ENCODE measurements around the gene CCR9.

CCR9 gene

GRCh38 chr3:45887285-45887684 lies 942 bp downstream of the CCR9 start:
- no peak overlapping the region for H3K27ac ChIP-seq
- no peak for TF ChIP-seq CTCF (IDR thresholded peaks at IDR 0.05)
- no peaks in the 10 kb centered on the region for H3K79me2 ChIP-seq
- H3K4me2 ChIP-seq (ENCODE audit: low read length) = no peak overlapping the region
- H3K9me3 ChIP-seq (ENCODE audit: control insufficient read depth, low read length) = no peaks in the 10 kb centered on the region
- no peak overlapping the region for H3K4me3 ChIP-seq (ENCODE audit: low read depth, low read length)
- H3K9ac ChIP-seq = no peak overlapping the region
- H3K27me3 ChIP-seq (ENCODE audit: control insufficient read depth, insufficient read depth, low read length) = no peaks in the 10 kb centered on the region
- peaks cover 4% of the 10 kb centered on the region for H3K4me1 ChIP-seq
- no peak overlapping the region for H2AFZ ChIP-seq
- H3K36me3 ChIP-seq (ENCODE audit: control insufficient read depth, insufficient read depth, low read length) = no peaks in the 10 kb centered on the region

DNA sequence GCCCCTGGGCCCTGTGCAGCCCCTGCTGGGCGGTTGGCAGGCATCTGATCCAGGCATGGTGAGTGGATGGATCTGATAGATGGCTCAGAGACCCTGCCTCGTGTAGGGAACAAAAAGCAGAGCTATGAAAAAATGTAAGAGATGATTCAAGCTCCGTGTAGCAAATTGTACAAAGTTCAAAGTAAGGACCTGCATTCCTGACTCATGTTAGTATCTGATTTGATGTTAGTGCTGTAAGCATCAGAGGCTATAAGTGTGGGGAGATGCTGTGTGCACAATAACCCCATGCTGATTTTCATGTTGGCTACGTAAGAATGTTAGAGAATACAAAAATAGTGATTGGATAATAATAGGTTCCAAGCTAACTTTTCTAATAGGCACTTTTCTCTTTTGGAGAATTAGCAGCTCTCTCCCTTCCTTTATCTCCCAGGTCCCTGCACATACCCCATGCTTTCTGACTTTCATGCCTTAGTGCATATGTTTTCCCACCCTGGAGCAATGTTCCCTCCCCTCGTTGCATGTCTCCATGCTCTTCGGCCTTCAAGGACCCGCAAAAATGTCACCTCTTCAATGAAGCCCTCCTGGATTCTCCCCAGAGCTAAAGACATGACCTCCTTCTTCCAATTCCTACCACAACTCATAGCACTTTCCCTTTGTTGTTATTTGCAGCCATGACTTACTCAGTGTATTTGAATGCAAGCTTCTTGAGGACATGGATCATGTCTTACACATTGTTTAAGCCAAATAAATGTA lies 1.6 kb downstream of the CCR9 start:
- no peak overlapping the region for H3K9ac ChIP-seq
- no peak overlapping the region for H3K4me3 ChIP-seq (ENCODE audit: low read depth, low read length)
- no peak overlapping the region for H3K27ac ChIP-seq
- no peak overlapping the region for H3K4me2 ChIP-seq (ENCODE audit: low read length)
- H3K36me3 ChIP-seq (ENCODE audit: control insufficient read depth, insufficient read depth, low read length) = no peaks in the 10 kb centered on the region
- H3K27me3 ChIP-seq (ENCODE audit: control insufficient read depth, insufficient read depth, low read length) = no peaks in the 10 kb centered on the region
- H3K9me3 ChIP-seq (ENCODE audit: control insufficient read depth, low read length) = no peaks in the 10 kb centered on the region
- no peaks in the 10 kb centered on the region for H3K79me2 ChIP-seq
- no peak overlapping the region for H2AFZ ChIP-seq
- peaks cover 4% of the 10 kb centered on the region for H3K4me1 ChIP-seq
- no peak for TF ChIP-seq CTCF (IDR thresholded peaks at IDR 0.05)

DNA sequence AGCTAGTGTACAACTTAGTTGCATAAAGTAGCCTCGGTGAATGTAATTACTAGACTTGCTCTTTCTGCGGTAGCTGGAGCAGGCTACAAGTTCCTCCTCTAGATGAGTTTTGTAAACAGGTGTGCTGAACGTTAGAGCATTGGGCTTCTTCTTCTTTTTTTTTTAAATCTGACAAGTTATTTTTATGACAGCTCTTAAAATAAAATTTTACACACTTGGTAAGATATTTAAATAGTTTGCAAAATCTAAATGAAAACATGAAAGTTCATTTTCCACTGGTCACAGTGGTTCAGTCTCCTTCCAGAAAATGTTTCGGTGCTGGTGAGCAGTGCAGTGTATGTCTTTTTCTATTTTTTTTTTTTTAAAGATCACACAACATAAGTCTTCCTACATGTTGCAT lies 3.0 kb downstream of the CCR9 start:
- no peaks in the 10 kb centered on the region for H3K36me3 ChIP-seq (ENCODE audit: control insufficient read depth, insufficient read depth, low read length)
- no peak overlapping the region for H2AFZ ChIP-seq
- no peak overlapping the region for H3K4me3 ChIP-seq (ENCODE audit: low read depth, low read length)
- H3K9ac ChIP-seq = no peak overlapping the region
- H3K4me2 ChIP-seq (ENCODE audit: low read length) = no peak overlapping the region
- no peaks in the 10 kb centered on the region for H3K79me2 ChIP-seq
- H3K4me1 ChIP-seq = peaks cover 4% of the 10 kb centered on the region
- TF ChIP-seq CTCF (IDR thresholded peaks at IDR 0.05) = no peak
- H3K9me3 ChIP-seq (ENCODE audit: control insufficient read depth, low read length) = no peaks in the 10 kb centered on the region
- H3K27ac ChIP-seq = no peak overlapping the region
- no peaks in the 10 kb centered on the region for H3K27me3 ChIP-seq (ENCODE audit: control insufficient read depth, insufficient read depth, low read length)

DNA sequence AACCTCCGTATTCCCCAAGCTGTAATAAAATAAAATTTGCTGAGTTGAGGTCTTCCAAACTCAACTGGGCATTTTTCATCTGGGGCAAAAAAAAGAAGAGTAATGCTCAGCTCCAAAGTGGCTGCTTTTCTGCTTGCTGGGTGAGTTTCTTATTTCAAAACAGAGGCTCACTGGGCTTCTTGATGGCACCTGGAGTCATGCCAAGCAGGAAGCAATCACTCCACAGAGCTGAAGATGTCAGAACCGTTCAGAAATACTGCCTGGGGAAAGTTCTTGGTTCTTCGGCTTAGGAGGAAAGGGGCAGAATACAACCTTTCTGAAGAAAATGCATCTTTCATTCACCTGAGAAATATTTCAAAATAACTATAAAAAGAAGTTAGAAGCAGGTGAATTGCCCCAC lies 4.1 kb downstream of the CCR9 start:
- Histone ChIP-seq H3K27me3 (ENCODE audit: control insufficient read depth, insufficient read depth, low read length) (no peaks in the 10 kb centered on the region), H3K4me1 (peaks cover 4% of the 10 kb centered on the region), H3K36me3 (ENCODE audit: control insufficient read depth, insufficient read depth, low read length) (no peaks in the 10 kb centered on the region), H2AFZ (peak overlapping the region; percentile 63), H3K27ac (no peak overlapping the region), H3K4me3 (ENCODE audit: low read depth, low read length) (no peak overlapping the region), H3K9me3 (ENCODE audit: control insufficient read depth, low read length) (no peaks in the 10 kb centered on the region), H3K9ac (no peak overlapping the region), H3K4me2 (ENCODE audit: low read length) (peak overlapping the region; percentile 46), H3K79me2 (no peaks in the 10 kb centered on the region)
- no peak for TF ChIP-seq CTCF (IDR thresholded peaks at IDR 0.05)

DNA sequence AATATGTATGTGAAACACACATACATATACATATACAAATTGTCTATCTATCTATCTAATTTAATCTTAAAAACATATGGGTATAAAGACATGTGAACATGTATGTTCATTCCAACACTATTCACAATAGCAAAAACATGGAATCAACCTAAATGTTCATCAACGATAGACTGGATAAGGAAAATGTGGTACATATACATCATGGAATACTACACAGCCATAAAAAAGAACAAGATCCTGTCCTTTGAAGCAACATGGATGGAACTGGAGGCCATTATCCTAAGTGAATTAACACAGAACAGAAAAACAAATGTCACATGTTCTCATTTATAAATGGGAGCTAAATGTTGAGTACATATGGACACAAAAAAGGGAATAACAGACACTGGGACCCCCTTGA lies 5.8 kb downstream of the CCR9 start:
- H3K79me2 ChIP-seq = no peaks in the 10 kb centered on the region
- H3K27me3 ChIP-seq (ENCODE audit: control insufficient read depth, insufficient read depth, low read length) = no peaks in the 10 kb centered on the region
- no peak for TF ChIP-seq CTCF (IDR thresholded peaks at IDR 0.05)
- H3K9me3 ChIP-seq (ENCODE audit: control insufficient read depth, low read length) = no peaks in the 10 kb centered on the region
- peaks cover 4% of the 10 kb centered on the region for H3K4me1 ChIP-seq
- no peaks in the 10 kb centered on the region for H3K36me3 ChIP-seq (ENCODE audit: control insufficient read depth, insufficient read depth, low read length)
- H3K4me3 ChIP-seq (ENCODE audit: low read depth, low read length) = no peak overlapping the region
- no peak overlapping the region for H3K27ac ChIP-seq
- H2AFZ ChIP-seq = no peak overlapping the region
- no peak overlapping the region for H3K4me2 ChIP-seq (ENCODE audit: low read length)
- no peak overlapping the region for H3K9ac ChIP-seq
